ENCODE data around the gene BNC2.
A peak's percentile ranks its signal among the peaks of the same experiment; 100 is the strongest.

The BNC2 gene

GRCh38 chr9:16591092-16591491 is 279.4 kb downstream of the BNC2 start:
- Histone ChIP-seq H3K27me3 (replicated peaks; ENCODE audit: control insufficient read depth, insufficient read depth, low read length) (no peaks in the 10 kb centered on the region), H3K36me3 (ENCODE audit: control insufficient read depth, insufficient read depth, low read length, severe bottlenecking) (no peaks in the 10 kb centered on the region)

GRCh38 chr9:16585591-16585990 is 284.9 kb downstream of the BNC2 start:
- H3K27me3 ChIP-seq (replicated peaks; ENCODE audit: control insufficient read depth, insufficient read depth, low read length) = no peaks in the 10 kb centered on the region
- H3K9ac ChIP-seq (ENCODE audit: low read length) = no peak overlapping the region
- DNase-seq (ENCODE audit: low read depth) = no peak
- no peaks in the 10 kb centered on the region for H3K9me3 ChIP-seq (ENCODE audit: control insufficient read depth, low read length)
- H3K36me3 ChIP-seq (ENCODE audit: control insufficient read depth, insufficient read depth, low read length, severe bottlenecking) = no peaks in the 10 kb centered on the region
- no peak overlapping the region for H3K4me3 ChIP-seq (ENCODE audit: low read length)
- H3K4me1 ChIP-seq (ENCODE audit: control insufficient read depth, insufficient read depth, low read length) = no peaks in the 10 kb centered on the region

More at GRCh38 chr9:16591092-16591491, 279.4 kb downstream of the BNC2 start:
- Histone ChIP-seq H3K4me1 (ENCODE audit: control insufficient read depth, insufficient read depth, low read length) (peaks cover 8% of the 10 kb centered on the region), H3K9ac (ENCODE audit: low read length) (no peak overlapping the region), H3K9me3 (ENCODE audit: control insufficient read depth, low read length) (no peaks in the 10 kb centered on the region), H3K4me3 (ENCODE audit: low read length) (no peak overlapping the region)
- DNase-seq (ENCODE audit: low read depth) = no peak

- Histone ChIP-seq H3K4me3 (ENCODE audit: low read length) (no peak overlapping the region), H3K4me1 (ENCODE audit: control insufficient read depth, insufficient read depth, low read length) (peaks cover 13% of the 10 kb centered on the region), H3K36me3 (ENCODE audit: control insufficient read depth, insufficient read depth, low read length, severe bottlenecking) (no peaks in the 10 kb centered on the region), H3K9ac (ENCODE audit: low read length) (no peak overlapping the region), H3K9me3 (ENCODE audit: control insufficient read depth, low read length) (no peaks in the 10 kb centered on the region), H3K27me3 (replicated peaks; ENCODE audit: control insufficient read depth, insufficient read depth, low read length) (no peaks in the 10 kb centered on the region)
- peak; percentile 29 for DNase-seq (ENCODE audit: low read depth)
Observed at GRCh38 chr9:16579872-16580432, 290.5 kb downstream of the BNC2 start.

GRCh38 chr9:16575986-16576245 is 294.6 kb downstream of the BNC2 start:
- no peaks in the 10 kb centered on the region for H3K9me3 ChIP-seq (ENCODE audit: control insufficient read depth, low read length)
- H3K36me3 ChIP-seq (ENCODE audit: control insufficient read depth, insufficient read depth, low read length, severe bottlenecking) = no peaks in the 10 kb centered on the region
- DNase-seq (ENCODE audit: low read depth) = no peak
- H3K9ac ChIP-seq (ENCODE audit: low read length) = peak overlapping the region; percentile 55
- peak overlapping the region; percentile 70 for H3K4me3 ChIP-seq (ENCODE audit: low read length)
- peaks cover 28% of the 10 kb centered on the region for H3K4me1 ChIP-seq (ENCODE audit: control insufficient read depth, insufficient read depth, low read length)
- H3K27me3 ChIP-seq (replicated peaks; ENCODE audit: control insufficient read depth, insufficient read depth, low read length) = no peaks in the 10 kb centered on the region

DNA sequence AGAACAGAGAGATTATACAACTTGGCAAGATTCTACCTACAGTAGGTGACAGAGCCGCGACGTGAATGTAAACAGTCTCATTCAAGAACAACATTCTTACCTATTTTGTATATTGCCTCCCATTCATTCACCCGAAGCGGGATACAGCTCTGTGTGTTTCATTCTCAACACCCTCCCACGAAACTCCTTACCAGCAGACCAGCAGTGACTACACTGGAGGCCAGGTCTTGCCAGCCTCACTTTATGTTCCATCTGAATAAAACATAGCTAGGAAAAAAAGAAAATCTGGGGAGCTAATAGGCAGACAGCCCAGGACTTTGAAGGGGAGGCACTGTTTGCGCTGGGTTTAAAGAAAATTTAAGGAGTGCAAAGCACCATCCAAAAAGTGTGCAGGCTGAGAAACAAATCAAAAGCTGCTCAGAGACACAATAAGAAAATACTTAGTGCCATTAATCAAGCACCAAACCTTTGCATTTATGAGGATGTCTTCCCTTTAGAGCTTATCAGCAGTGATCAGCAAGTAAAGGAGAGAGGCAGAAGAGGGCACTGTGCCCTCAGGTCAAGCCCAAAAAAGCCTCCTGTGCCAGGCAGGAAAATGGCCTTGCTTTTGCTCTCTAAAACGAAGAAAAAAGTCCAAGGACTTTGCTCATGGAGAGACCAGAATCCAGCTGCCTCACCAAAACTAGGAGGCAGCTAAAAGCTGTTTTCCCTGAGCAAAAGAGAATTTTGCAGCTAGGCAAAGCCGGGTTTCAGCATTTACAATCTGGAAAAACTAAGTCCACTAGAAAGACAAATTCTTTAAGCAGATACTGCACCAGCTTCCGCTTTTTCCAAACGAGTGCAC is 295.1 kb downstream of the BNC2 start:
- Histone ChIP-seq H3K9ac (ENCODE audit: low read length) (peak overlapping the region; percentile 55), H3K9me3 (ENCODE audit: control insufficient read depth, low read length) (no peaks in the 10 kb centered on the region), H3K36me3 (ENCODE audit: control insufficient read depth, insufficient read depth, low read length, severe bottlenecking) (no peaks in the 10 kb centered on the region), H3K27me3 (replicated peaks; ENCODE audit: control insufficient read depth, insufficient read depth, low read length) (no peaks in the 10 kb centered on the region), H3K4me3 (ENCODE audit: low read length) (peak overlapping the region; percentile 70), H3K4me1 (ENCODE audit: control insufficient read depth, insufficient read depth, low read length) (peaks cover 33% of the 10 kb centered on the region)
- no peak for DNase-seq (ENCODE audit: low read depth)

GRCh38 chr9:16572005-16572734 is 298.3 kb downstream of the BNC2 start:
- Histone ChIP-seq H3K9ac (ENCODE audit: low read length) (no peak overlapping the region), H3K4me3 (ENCODE audit: low read length) (no peak overlapping the region), H3K9me3 (ENCODE audit: control insufficient read depth, low read length) (no peaks in the 10 kb centered on the region), H3K27me3 (replicated peaks; ENCODE audit: control insufficient read depth, insufficient read depth, low read length) (no peaks in the 10 kb centered on the region), H3K36me3 (ENCODE audit: control insufficient read depth, insufficient read depth, low read length, severe bottlenecking) (no peaks in the 10 kb centered on the region), H3K4me1 (ENCODE audit: control insufficient read depth, insufficient read depth, low read length) (peaks cover 36% of the 10 kb centered on the region)
- DNase-seq (ENCODE audit: low read depth) = peak; percentile 29

GRCh38 chr9:16571127-16571802 is 299.2 kb downstream of the BNC2 start:
- Histone ChIP-seq H3K9me3 (ENCODE audit: control insufficient read depth, low read length) (no peaks in the 10 kb centered on the region), H3K9ac (ENCODE audit: low read length) (peak overlapping the region; percentile 51), H3K4me1 (ENCODE audit: control insufficient read depth, insufficient read depth, low read length) (peaks cover 35% of the 10 kb centered on the region), H3K27me3 (replicated peaks; ENCODE audit: control insufficient read depth, insufficient read depth, low read length) (no peaks in the 10 kb centered on the region), H3K4me3 (ENCODE audit: low read length) (peak overlapping the region; percentile 69), H3K36me3 (ENCODE audit: control insufficient read depth, insufficient read depth, low read length, severe bottlenecking) (no peaks in the 10 kb centered on the region)
- DNase-seq (ENCODE audit: low read depth) = no peak

GRCh38 chr9:16563446-16563845 is 307.0 kb downstream of the BNC2 start:
- Histone ChIP-seq H3K4me1 (ENCODE audit: control insufficient read depth, insufficient read depth, low read length) (no peaks in the 10 kb centered on the region), H3K4me3 (ENCODE audit: low read length) (no peak overlapping the region), H3K27me3 (replicated peaks; ENCODE audit: control insufficient read depth, insufficient read depth, low read length) (no peaks in the 10 kb centered on the region), H3K36me3 (ENCODE audit: control insufficient read depth, insufficient read depth, low read length, severe bottlenecking) (no peaks in the 10 kb centered on the region), H3K9ac (ENCODE audit: low read length) (no peak overlapping the region), H3K9me3 (ENCODE audit: control insufficient read depth, low read length) (no peaks in the 10 kb centered on the region)
- no peak for DNase-seq (ENCODE audit: low read depth)

- Histone ChIP-seq H3K9me3 (ENCODE audit: control insufficient read depth, low read length) (no peaks in the 10 kb centered on the region), H3K36me3 (ENCODE audit: control insufficient read depth, insufficient read depth, low read length, severe bottlenecking) (no peaks in the 10 kb centered on the region), H3K4me3 (ENCODE audit: low read length) (no peak overlapping the region), H3K27me3 (replicated peaks; ENCODE audit: control insufficient read depth, insufficient read depth, low read length) (no peaks in the 10 kb centered on the region), H3K4me1 (ENCODE audit: control insufficient read depth, insufficient read depth, low read length) (no peaks in the 10 kb centered on the region), H3K9ac (ENCODE audit: low read length) (no peak overlapping the region)
- no peak for DNase-seq (ENCODE audit: low read depth)
Observed at GRCh38 chr9:16561121-16561520, 309.3 kb downstream of the BNC2 start.

DNA sequence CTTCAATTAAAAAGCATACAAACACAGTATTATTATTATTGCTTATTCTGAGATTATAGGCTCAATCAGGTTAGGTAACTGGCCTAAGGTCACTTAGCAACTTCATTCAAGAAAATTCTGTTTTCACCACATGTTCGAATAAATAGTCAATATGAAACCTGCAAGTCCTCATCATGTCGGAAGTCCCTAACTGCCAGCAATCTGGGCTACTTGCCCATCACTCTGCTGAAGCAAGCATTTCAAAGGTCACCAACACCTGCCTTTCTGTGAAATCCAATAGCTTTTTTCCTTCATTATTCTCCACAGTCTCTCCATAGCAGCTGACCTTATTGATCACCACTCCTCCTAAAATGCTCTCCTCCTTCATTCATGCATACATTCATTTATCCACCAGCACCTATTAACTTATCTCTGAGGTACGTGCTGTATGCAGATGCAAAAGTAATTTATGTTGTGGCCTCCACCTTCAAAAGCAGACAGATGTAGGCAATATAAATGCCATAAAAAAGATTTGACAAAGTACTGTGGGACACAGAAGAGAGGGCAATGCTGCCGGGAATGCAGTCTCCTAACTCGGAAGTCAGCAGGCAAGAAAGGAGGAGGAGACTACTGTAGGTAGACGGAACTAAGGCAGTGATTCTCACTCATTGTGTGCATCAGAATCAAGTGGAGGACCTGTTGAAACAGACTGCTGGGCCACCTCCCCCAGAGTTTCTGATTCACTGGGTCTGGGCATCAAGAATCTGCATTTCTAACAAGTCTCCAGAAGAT is 310.9 kb downstream of the BNC2 start:
- no peak for DNase-seq (ENCODE audit: low read depth)
- no peak overlapping the region for H3K9ac ChIP-seq (ENCODE audit: low read length)
- no peaks in the 10 kb centered on the region for H3K27me3 ChIP-seq (replicated peaks; ENCODE audit: control insufficient read depth, insufficient read depth, low read length)
- H3K4me1 ChIP-seq (ENCODE audit: control insufficient read depth, insufficient read depth, low read length) = no peaks in the 10 kb centered on the region
- H3K9me3 ChIP-seq (ENCODE audit: control insufficient read depth, low read length) = no peaks in the 10 kb centered on the region
- H3K4me3 ChIP-seq (ENCODE audit: low read length) = no peak overlapping the region
- H3K36me3 ChIP-seq (ENCODE audit: control insufficient read depth, insufficient read depth, low read length, severe bottlenecking) = no peaks in the 10 kb centered on the region

Data from adipocyte (in vitro differentiated cells).